IMR-90 (cell line): Measurements from ENCODE around the gene DTNA. TPM values are rescaled to one million over a fixed set of nuclear protein-coding genes. Genes with fewer than 3 reads are reported as not detected.

Source experiments
- ATAC-seq: fragments of 200-7000 bp; cut with Tn5 transposase; 2 replicates; pipeline ENCODE4 v1.9.1; 2020; ENCODE audit warnings: low read depth, mild to moderate bottlenecking, moderate library complexity
- BruUV-seq: library from RNA; stranded (reverse); fragments of 400-500 nt; replicated peaks from 2 replicates; lab custom pipeline; 2021; lab: Mats Ljungman, UMichigan
- CTCF ChIA-PET: fragments of 300-600 bp; formaldehyde crosslinking; extraction: SDS; loops from one replicate; lab custom pipeline; 2021; ENCODE audit warnings: antibody characterized with exemption; lab: Yijun Ruan, JAX
- POLR2A ChIA-PET: fragments of 300-600 bp; sonication (Branson Sonifier 250); formaldehyde crosslinking; loops from one replicate; lab custom pipeline; 2022; ENCODE audit warnings: antibody characterized with exemption; ENCODE audit not compliant: unreplicated experiment; lab: Charles Lee
- DNase-seq: peaks from one replicate; pipeline ENCODE4 v3.0.0; 2013
- H2AFZ ChIP-seq: replicated peaks from 2 replicates; pipeline ENCODE3; 2013; ENCODE audit warnings: low read length, mild to moderate bottlenecking; ENCODE audit not compliant: poor library complexity
- H2AK5ac ChIP-seq: 2 replicates; pipeline ENCODE4 v1.6.1; 2013; ENCODE audit warnings: low read depth, low read length, inconsistent platforms
- H2AK9ac ChIP-seq: replicated peaks from 2 replicates; pipeline ENCODE3; 2013; ENCODE audit warnings: mild to moderate bottlenecking, low read depth, low read length, moderate library complexity; ENCODE audit not compliant: poor library complexity
- H2BK120ac ChIP-seq: 2 replicates; pipeline ENCODE4 v1.6.1; 2013; ENCODE audit warnings: low read depth, low read length, inconsistent platforms
- H2BK15ac ChIP-seq: 3 replicates; pipeline ENCODE4 v1.6.1; 2013; ENCODE audit warnings: low read depth, low read length, inconsistent platforms
- H2BK20ac ChIP-seq: 2 replicates; pipeline ENCODE4 v1.6.1; 2013; ENCODE audit warnings: low read depth, mild to moderate bottlenecking, inconsistent platforms, low read length, moderate library complexity
- H2BK5ac ChIP-seq: 2 replicates; pipeline ENCODE4 v1.6.1; 2013; ENCODE audit warnings: mild to moderate bottlenecking, low read depth, low read length, inconsistent platforms; ENCODE audit not compliant: poor library complexity, severe bottlenecking
- H3K14ac ChIP-seq: replicated peaks from 2 replicates; pipeline ENCODE4 v1.6.1; 2013; ENCODE audit warnings: low read depth, low read length, inconsistent platforms
- H3K18ac ChIP-seq: 2 replicates; pipeline ENCODE4 v1.6.1; 2013; ENCODE audit warnings: low read depth, low read length, control low read depth
- H3K23ac ChIP-seq: 2 replicates; pipeline ENCODE4 v1.6.1; 2013; ENCODE audit warnings: low read depth, low read length, inconsistent platforms
- H3K27ac ChIP-seq: 2 replicates; pipeline ENCODE4 v1.5.1; 2013; ENCODE audit warnings: mild to moderate bottlenecking, control low read depth, low read length; ENCODE audit not compliant: insufficient read depth
- H3K27me3 ChIP-seq: 2 replicates; pipeline ENCODE4 v1.6.1; 2013; ENCODE audit warnings: low read length; ENCODE audit not compliant: control insufficient read depth, insufficient read depth
- H3K36me3 ChIP-seq: 2 replicates; pipeline ENCODE4 v1.6.1; 2013; ENCODE audit warnings: low read length, mixed read lengths; ENCODE audit not compliant: control insufficient read depth, insufficient read depth
- H3K4ac ChIP-seq: 2 replicates; pipeline ENCODE4 v1.6.1; 2013; ENCODE audit warnings: low read depth, low read length, inconsistent platforms
- H3K4me1 ChIP-seq: 2 replicates; pipeline ENCODE4 v1.6.1; 2013; ENCODE audit warnings: low read length, mixed read lengths; ENCODE audit not compliant: control insufficient read depth, insufficient read depth
- H3K4me2 ChIP-seq: 2 replicates; pipeline ENCODE4 v1.6.1; 2013; ENCODE audit warnings: low read depth, mild to moderate bottlenecking, control low read depth, low read length, moderate library complexity
- H3K4me3 ChIP-seq: 2 replicates; pipeline ENCODE4 v1.5.1; 2013; ENCODE audit warnings: low read depth, mild to moderate bottlenecking, control low read depth, low read length, moderate library complexity; ENCODE audit not compliant: insufficient read depth
- H3K56ac ChIP-seq: 2 replicates; pipeline ENCODE4 v1.6.1; 2013; ENCODE audit warnings: low read length, inconsistent platforms; ENCODE audit not compliant: insufficient read depth; ENCODE audit errors: extremely low read depth
- H3K79me1 ChIP-seq, 2 experiments: 2 replicates each; pipeline ENCODE4 v1.6.1; 2013; ENCODE audit warnings: low read length in 2 of 2, inconsistent platforms in 1 of 2, low read depth in 1 of 2
- H3K9ac ChIP-seq: 2 replicates; pipeline ENCODE4 v1.6.1; 2013; ENCODE audit warnings: low read depth, low read length, control low read depth
- H3K9me1 ChIP-seq: 2 replicates; pipeline ENCODE4 v1.6.1; 2013; ENCODE audit warnings: low read length, inconsistent platforms; ENCODE audit not compliant: insufficient read depth
- H3K9me3 ChIP-seq: 2 replicates; pipeline ENCODE4 v1.6.1; 2013; ENCODE audit warnings: low read length; ENCODE audit not compliant: control insufficient read depth, insufficient read depth
- H4K20me1 ChIP-seq: 2 replicates; pipeline ENCODE4 v1.6.1; 2013; ENCODE audit warnings: low read length, inconsistent platforms; ENCODE audit not compliant: insufficient read depth
- H4K5ac ChIP-seq: 2 replicates; pipeline ENCODE4 v1.6.1; 2013; ENCODE audit warnings: mild to moderate bottlenecking, low read depth, low read length, control low read depth
- H4K8ac ChIP-seq, 2 experiments: 2 replicates each; pipeline ENCODE4 v1.6.1; 2013; ENCODE audit warnings: low read depth in 2 of 2, low read length in 2 of 2, control low read depth in 1 of 2, inconsistent platforms in 1 of 2
- H4K91ac ChIP-seq: 2 replicates; pipeline ENCODE4 v1.6.1; 2013; ENCODE audit warnings: low read depth, low read length, inconsistent platforms; ENCODE audit not compliant: insufficient read depth
- CTCF ChIP-seq: conservative IDR thresholded peaks from 2 replicates; pipeline ENCODE4 v1.5.1; 2012; ENCODE audit warnings: mild to moderate bottlenecking, low read depth, low read length, improper control_type of control experiment
- ELK1 ChIP-seq: fragments of 150-350 bp; IDR thresholded peaks from 2 replicates; pipeline ENCODE4 v1.6.1; 2016; ENCODE audit warnings: low read depth, mild to moderate bottlenecking, low read length, moderate library complexity, borderline replicate concordance
- WGBS, 2 experiments: methylation state at CpG; one replicate each; pipeline versions ENCODE4 v1.1.5 to v1.1.7; 2013; ENCODE audit warnings: missing lambda C conversion rate in 2 of 2; ENCODE audit not compliant: insufficient read length in 1 of 2; ENCODE audit errors: extremely low coverage in 2 of 2; 5-methylcytosine and 5-hydroxymethylcytosine counted together
- dilution Hi-C: fragments of 300-500 bp; cut with HindIII; formaldehyde crosslinking; loops from one replicate; pipeline ENCODE4 v1.14.3; 2018; ENCODE audit warnings: low sequenced_read_pairs; ENCODE audit not compliant: unreplicated experiment
- in situ Hi-C: fragments of 300-500 bp; cut with MboI; formaldehyde crosslinking; loops from 3 replicates; pipeline ENCODE4 v1.14.3; 2019; ENCODE audit warnings: low sequenced_read_pairs, inconsistent platforms, mixed read lengths
- intact Hi-C: fragments of 100-400 bp; cut with micrococcal nuclease; formaldehyde crosslinking; loops from 2 replicates; pipeline ENCODE4 v1.10.0; 2022
- polyA plus RNA-seq, 3 experiments: library from polyadenylated mRNA; depleted of rRNA; stranded (reverse); fragments of >200 nt; gene quantifications; 2 replicates each; pipeline ENCODE4 v1.2.3, GENCODE V29; 2012; ENCODE audit warnings: low replicate concordance in 1 of 3
- total RNA-seq: library from RNA; depleted of rRNA; stranded (reverse); fragments of >200 nt; gene quantifications from 2 replicates; pipeline ENCODE4 v1.2.3, GENCODE V29; 2012

DTNA gene
- total and polyA plus RNA-seq, 2 of the 4 experiments (the other 2 are of a cell fraction): 9.5 to 10.8 TPM

- Histone ChIP-seq H2BK20ac (no peak overlapping the region), H3K18ac (no peak overlapping the region), H3K23ac (no peak overlapping the region), H3K4me3 (no peak overlapping the region), H3K4me2 (no peak overlapping the region), H4K8ac (no peak overlapping the region), H2AK5ac (no peak overlapping the region), H2BK15ac (no peak overlapping the region), H3K4me1 (no peaks in the 10 kb centered on the region), H3K9ac (no peak overlapping the region), H4K91ac (no peak overlapping the region), H4K5ac (no peak overlapping the region), H3K9me3 (no peaks in the 10 kb centered on the region), H3K4ac (no peak overlapping the region), H2AFZ (no peak overlapping the region), H3K27ac (no peak overlapping the region), H3K36me3 (no peaks in the 10 kb centered on the region), H2BK5ac (no peak overlapping the region), H3K56ac (no peak overlapping the region), H3K79me1 (no peaks in the 10 kb centered on the region), H4K20me1 (no peaks in the 10 kb centered on the region), H3K14ac (no peak overlapping the region), H3K9me1 (no peaks in the 10 kb centered on the region), H3K27me3 (no peaks in the 10 kb centered on the region), H2BK120ac (no peak overlapping the region), H2AK9ac (no peak overlapping the region)
- ATAC-seq (no peak), DNase-seq (no peak)
- intact Hi-C loops: no loop called here
- TF ChIP-seq CTCF: no peak
- no peak for TF ChIP-seq ELK1
- dilution Hi-C loops: no loop called here
- WGBS, 2 experiments: 20% methylated on average over 1 of the region's 5 CpGs; no CpG with 5 or more reads in 1 of the 2 experiments
- ChIA-PET POLR2A (no interaction called here), CTCF (no interaction called here)
- in situ Hi-C loops: no loop called here
- BruUV-seq: no TSS peak
These were observed 32.8 kb downstream of the DTNA start for GRCh38 chr18:34742891-34743341.
